SU-DHL-6 (cell line): ENCODE measurements around the gene ALG2.
"Not testable (repeated sequence)": the region's sequence is repeated elsewhere in the genome, so short reads cannot be mapped to it uniquely, and the experiment has no call there.

Experiments
- EZH2phosphoT487 ChIP-seq: fragments of 200-600 bp; sonication (generic), shearing (Covaris generic); conservative IDR thresholded peaks from 2 replicates; pipeline ENCODE4 v1.6.1; 2018; ENCODE audit warnings: mild to moderate bottlenecking, antibody characterized with exemption, low read length, moderate library complexity, mixed read lengths
- TF ChIP-seq, protein P1 (sequence below): fragments of 200-600 bp; sonication (generic); IDR thresholded peaks from one replicate; pipeline ENCODE4 v1.5.1; 2017; ENCODE audit warnings: antibody characterized with exemption, mild to moderate bottlenecking, low read length, moderate library complexity; ENCODE audit not compliant: insufficient read depth, poor library complexity, severe bottlenecking

DNA sequence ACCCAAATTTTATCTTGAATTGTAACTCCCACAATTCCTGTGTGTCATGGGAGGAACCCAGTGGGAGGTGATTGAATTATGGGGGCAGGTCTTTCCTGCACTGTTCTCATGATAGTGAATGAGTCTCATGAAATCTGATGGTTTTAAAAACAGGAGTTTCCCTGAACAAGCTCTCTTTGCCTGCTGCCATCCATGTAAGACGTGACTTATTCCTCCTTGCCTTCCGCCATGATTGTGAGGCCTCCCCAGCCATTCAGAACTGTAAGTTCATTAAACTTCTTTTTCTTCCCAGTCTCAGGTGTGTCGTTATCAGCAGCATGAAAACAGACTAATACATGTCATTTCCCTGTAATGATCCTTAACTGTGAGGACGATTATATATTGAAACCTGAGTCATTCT lies 16.1 kb upstream of the ALG2 start:
- TF ChIP-seq, protein P1, sequence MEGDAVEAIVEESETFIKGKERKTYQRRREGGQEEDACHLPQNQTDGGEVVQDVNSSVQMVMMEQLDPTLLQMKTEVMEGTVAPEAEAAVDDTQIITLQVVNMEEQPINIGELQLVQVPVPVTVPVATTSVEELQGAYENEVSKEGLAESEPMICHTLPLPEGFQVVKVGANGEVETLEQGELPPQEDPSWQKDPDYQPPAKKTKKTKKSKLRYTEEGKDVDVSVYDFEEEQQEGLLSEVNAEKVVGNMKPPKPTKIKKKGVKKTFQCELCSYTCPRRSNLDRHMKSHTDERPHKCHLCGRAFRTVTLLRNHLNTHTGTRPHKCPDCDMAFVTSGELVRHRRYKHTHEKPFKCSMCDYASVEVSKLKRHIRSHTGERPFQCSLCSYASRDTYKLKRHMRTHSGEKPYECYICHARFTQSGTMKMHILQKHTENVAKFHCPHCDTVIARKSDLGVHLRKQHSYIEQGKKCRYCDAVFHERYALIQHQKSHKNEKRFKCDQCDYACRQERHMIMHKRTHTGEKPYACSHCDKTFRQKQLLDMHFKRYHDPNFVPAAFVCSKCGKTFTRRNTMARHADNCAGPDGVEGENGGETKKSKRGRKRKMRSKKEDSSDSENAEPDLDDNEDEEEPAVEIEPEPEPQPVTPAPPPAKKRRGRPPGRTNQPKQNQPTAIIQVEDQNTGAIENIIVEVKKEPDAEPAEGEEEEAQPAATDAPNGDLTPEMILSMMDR: not testable (repeated sequence)
- not testable (repeated sequence) for TF ChIP-seq EZH2phosphoT487
